Psoas muscle (tissue), 8 donors: ENCODE measurements around the gene KDM2B. TPM values are rescaled to one million over a fixed set of nuclear protein-coding genes. Genes with fewer than 3 reads are reported as not detected.

Experiments used
- ATAC-seq, 4 donors: fragments of 200-7000 bp; cut with Tn5 transposase; one replicate each; pipeline ENCODE4 v1.9.1; 2020; ENCODE audit warnings: moderate library complexity in 3 of 4, mild to moderate bottlenecking in 2 of 4
- DNase-seq, 2 donors: peaks; one replicate each; pipeline ENCODE4 v3.0.0-alpha.2; 2020
- H3K27ac ChIP-seq: fragments of 200-600 bp; one replicate; pipeline ENCODE4 v1.8.0; 2022
- H3K27me3 ChIP-seq, 3 donors: fragments of 200-600 bp in 1 of 3; one replicate each; pipeline versions ENCODE4 v1.6.1 to v1.8.0; 2013 to 2022; ENCODE audit warnings: low read length in 2 of 3, mild to moderate bottlenecking in 2 of 3, moderate library complexity in 1 of 3; ENCODE audit not compliant: insufficient read depth in 3 of 3
- H3K36me3 ChIP-seq, 2 donors: fragments of 200-600 bp in 1 of 2; one replicate each; pipeline versions ENCODE4 v1.6.1 to v1.8.0; 2013 to 2022; ENCODE audit warnings: low read depth in 1 of 2, mild to moderate bottlenecking in 1 of 2, moderate library complexity in 1 of 2; ENCODE audit not compliant: insufficient read depth in 1 of 2
- H3K4me1 ChIP-seq: fragments of 200-600 bp; one replicate; pipeline ENCODE4 v1.8.0; 2022
- H3K4me3 ChIP-seq: fragments of 200-600 bp; one replicate; pipeline ENCODE4 v1.8.0; 2022; ENCODE audit warnings: mild to moderate bottlenecking
- H3K9me3 ChIP-seq: fragments of 200-600 bp; one replicate; pipeline ENCODE4 v1.8.0; 2022
- WGBS, 3 donors: extraction: QIAGEN DNeasy Blood & Tissue Kit; methylation state at CpG; one replicate each; pipeline versions ENCODE4 v1.1.6 to v1.1.7; 2013; 5-methylcytosine and 5-hydroxymethylcytosine counted together
- intact Hi-C, 2 donors: fragments of 100-400 bp; cut with DNase I; formaldehyde crosslinking; loops; one replicate each; pipeline versions ENCODE4 v1.11.0 to v1.14.2; 2022
- polyA plus RNA-seq, 3 donors: library from polyadenylated mRNA; stranded (reverse); fragments of 200-250 nt; gene quantifications; one replicate each; pipeline ENCODE4 v1.2.3, GENCODE V29; 2013
- total RNA-seq, 4 donors: library from RNA; stranded (reverse); fragmentation: NEBNext Ultra II Directional in 2 of 4; extraction: Animal tissue kit (Norgen Biotek cat#: 25700) in 2 of 4; gene quantifications; one replicate each; pipeline versions ENCODE4 v1.2.1 to v1.2.4, GENCODE V29; 2021 to 2023
- TF ChIP-seq, protein P1 (sequence below): fragments of 200-600 bp; IDR thresholded peaks from one replicate; pipeline ENCODE4 v1.8.0; 2022; ENCODE audit warnings: antibody characterized with exemption
- donor health status: healthy with polysubstance abuse.
- donor health status: DM: no; HTN: no; CAD: no; lungs with moderate emphysema.
- donor health status: Bipolar disorder and iron deficiency.
- donor health status: healthy.
- donor health status: DM: yes; HTN: yes; CAD: no.
- donor health status: DM: no; HTN: no; CAD: no.
- donor health status: DM: no; HTN: no; CAD: no.
- donor health status: DM: yes; HTN: yes; CAD: no.

The KDM2B gene
- total and polyA plus RNA-seq, 7 donors = 6.3 to 11.5 (median 9.9) TPM

GRCh38 chr12:121626087-121626852 is 45.4 kb upstream of the KDM2B start, which contains the start of gene ORAI1:
Gene ORAI1, plus strand, starts transcription at chr12:121626530.
- DNase-seq (peak; percentile 98 to 99), ATAC-seq (peak; percentile 88 to 94 (median 90))
- intact Hi-C loops = loop anchor here (5.0 kb wide), 4 partner anchors 46 to 74 kb away; no protein-coding TSS in a partner anchor
- Histone ChIP-seq H3K27me3 (no peaks in the 10 kb centered on the region), H3K27ac (peak within 1 kb of the TSS; percentile 96), H3K9me3 (no peaks in the 10 kb centered on the region), H3K4me1 (peaks cover 44% of the 10 kb centered on the region), H3K4me3 (peak within 1 kb of the TSS; percentile 87), H3K36me3 (no peaks in the 10 kb centered on the region)
- 0 to 1% (median 1%) methylated on average over 45 to 92 of the region's 92 CpGs for WGBS, 3 donors
- TF ChIP-seq, protein P1, sequence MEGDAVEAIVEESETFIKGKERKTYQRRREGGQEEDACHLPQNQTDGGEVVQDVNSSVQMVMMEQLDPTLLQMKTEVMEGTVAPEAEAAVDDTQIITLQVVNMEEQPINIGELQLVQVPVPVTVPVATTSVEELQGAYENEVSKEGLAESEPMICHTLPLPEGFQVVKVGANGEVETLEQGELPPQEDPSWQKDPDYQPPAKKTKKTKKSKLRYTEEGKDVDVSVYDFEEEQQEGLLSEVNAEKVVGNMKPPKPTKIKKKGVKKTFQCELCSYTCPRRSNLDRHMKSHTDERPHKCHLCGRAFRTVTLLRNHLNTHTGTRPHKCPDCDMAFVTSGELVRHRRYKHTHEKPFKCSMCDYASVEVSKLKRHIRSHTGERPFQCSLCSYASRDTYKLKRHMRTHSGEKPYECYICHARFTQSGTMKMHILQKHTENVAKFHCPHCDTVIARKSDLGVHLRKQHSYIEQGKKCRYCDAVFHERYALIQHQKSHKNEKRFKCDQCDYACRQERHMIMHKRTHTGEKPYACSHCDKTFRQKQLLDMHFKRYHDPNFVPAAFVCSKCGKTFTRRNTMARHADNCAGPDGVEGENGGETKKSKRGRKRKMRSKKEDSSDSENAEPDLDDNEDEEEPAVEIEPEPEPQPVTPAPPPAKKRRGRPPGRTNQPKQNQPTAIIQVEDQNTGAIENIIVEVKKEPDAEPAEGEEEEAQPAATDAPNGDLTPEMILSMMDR = peak; percentile 25

- ATAC-seq (no peak), DNase-seq (no peak)
- no peaks in the 10 kb centered on the region for H3K4me1 ChIP-seq
- no peaks in the 10 kb centered on the region for H3K36me3 ChIP-seq
- intact Hi-C loops = no loop called here
- no peak overlapping the region for H3K27ac ChIP-seq
- WGBS, 3 donors = 81 to 84% (median 82%) methylated on average over 8 of the region's 8 CpGs
- H3K9me3 ChIP-seq = no peaks in the 10 kb centered on the region
- H3K27me3 ChIP-seq = no peaks in the 10 kb centered on the region
- no peak overlapping the region for H3K4me3 ChIP-seq
- TF ChIP-seq, protein P1 = no peak
These were observed 39.6 kb upstream of the KDM2B start for GRCh38 chr12:121620333-121620891.

- Histone ChIP-seq H3K9me3 (no peaks in the 10 kb centered on the region), H3K4me3 (no peak overlapping the region), H3K4me1 (no peaks in the 10 kb centered on the region), H3K36me3 (no peaks in the 10 kb centered on the region), H3K27me3 (no peaks in the 10 kb centered on the region), H3K27ac (no peak overlapping the region)
- DNase-seq (no peak), ATAC-seq (no peak)
- WGBS, 3 donors = 84 to 89% (median 85%) methylated on average over 5 of the region's 5 CpGs
- TF ChIP-seq, protein P1 = no peak
- intact Hi-C loops = no loop called here
These were observed 37.9 kb upstream of the KDM2B start for GRCh38 chr12:121618659-121619233.

DNA sequence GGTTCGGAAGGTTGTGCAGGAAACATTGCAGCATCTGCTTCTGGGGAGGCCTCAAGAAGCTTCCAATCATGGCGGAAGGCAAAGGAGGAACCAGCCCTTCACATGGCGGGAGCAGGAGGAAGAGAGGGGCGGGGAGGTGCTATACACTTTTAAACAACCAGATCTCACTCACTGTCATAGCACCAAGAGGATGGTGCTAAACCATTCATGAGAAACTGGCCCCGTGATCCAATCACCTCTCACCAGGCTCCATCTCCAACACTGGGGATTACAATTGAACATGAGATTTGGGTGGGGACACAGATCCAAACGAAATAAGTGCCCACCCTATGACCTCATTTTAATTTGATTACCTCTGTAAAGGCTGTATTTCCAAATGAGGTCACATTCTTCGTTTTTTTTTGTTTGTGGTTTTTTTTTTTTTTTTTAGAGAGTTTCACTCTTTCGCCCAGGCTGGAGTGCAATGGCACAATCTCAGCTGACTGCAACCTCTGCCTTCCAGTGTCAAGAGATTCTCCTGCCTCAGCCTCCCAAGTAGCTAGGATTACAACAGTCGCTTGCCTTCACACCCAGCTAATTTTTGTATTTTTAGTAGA is 34.1 kb upstream of the KDM2B start:
- no peak for DNase-seq
- TF ChIP-seq, protein P1 = no peak
- H3K27me3 ChIP-seq = no peaks in the 10 kb centered on the region

More for the DNA sequence above, 34.1 kb upstream of the KDM2B start:
- ATAC-seq = no peak
- Histone ChIP-seq H3K4me1 (peaks cover 10% of the 10 kb centered on the region), H3K36me3 (no peaks in the 10 kb centered on the region), H3K9me3 (no peaks in the 10 kb centered on the region), H3K4me3 (no peak overlapping the region), H3K27ac (no peak overlapping the region)
- intact Hi-C loops = no loop called here
- 68 to 76% (median 70%) methylated on average over 9 of the region's 9 CpGs for WGBS, 3 donors
